NCI-H2196 treated with DMSO at 0.1 percent for 48 hours (cell line): ENCODE data around the gene TGFA.

Experiments used
- DNase-seq: peaks from one replicate; lab custom pipeline; 2025; ENCODE audit not compliant: unreplicated experiment; lab: John Stamatoyannopoulos, UW

Gene TGFA

DNA sequence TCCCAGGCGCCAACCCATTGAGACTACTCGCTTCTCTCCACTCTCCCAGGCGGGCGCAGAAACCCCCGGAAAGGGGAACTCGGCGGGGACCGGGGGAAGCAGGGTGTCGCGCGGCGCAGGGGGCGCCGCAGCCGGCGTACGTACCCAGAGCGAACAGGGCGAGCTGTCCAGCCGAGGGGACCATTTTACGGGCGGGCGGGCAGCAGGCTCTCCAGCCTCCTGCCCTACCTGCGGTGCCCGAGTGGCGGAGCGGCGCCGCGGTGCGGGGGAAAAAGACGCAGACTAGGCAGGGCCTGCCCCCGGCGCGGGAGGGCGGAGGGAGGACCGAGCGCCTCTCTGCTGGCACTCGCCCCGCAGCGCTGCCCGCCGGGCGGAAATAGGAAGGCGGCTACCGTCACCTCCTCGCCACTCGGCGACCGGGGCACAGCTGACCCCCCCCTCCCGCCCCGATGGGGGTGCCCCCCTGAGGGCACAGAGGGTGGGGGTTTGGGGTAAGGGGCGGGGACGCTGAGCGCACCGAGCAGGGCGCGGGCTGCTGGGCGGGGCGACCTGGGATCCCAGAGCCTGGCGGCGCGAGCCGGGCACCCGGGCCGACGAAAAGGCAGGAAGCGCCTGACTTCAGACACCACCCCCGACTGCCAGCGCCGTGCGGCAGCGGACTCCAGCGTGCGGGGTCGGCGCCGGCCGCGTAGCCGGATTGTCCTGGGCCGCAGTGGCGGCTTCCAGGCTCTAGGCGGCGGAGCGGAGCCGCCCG, at the start of gene TGFA:
TGFA (minus strand) TSS at position 243 of the 754 bp plus-strand sequence; CDS start at position 184, 59 bp downstream.
- peak; percentile 5 for DNase-seq

- DNase-seq, result no peak
Measured at GRCh38 chr2:70603066-70603465, 49.4 kb upstream of the TGFA start.

DNA sequence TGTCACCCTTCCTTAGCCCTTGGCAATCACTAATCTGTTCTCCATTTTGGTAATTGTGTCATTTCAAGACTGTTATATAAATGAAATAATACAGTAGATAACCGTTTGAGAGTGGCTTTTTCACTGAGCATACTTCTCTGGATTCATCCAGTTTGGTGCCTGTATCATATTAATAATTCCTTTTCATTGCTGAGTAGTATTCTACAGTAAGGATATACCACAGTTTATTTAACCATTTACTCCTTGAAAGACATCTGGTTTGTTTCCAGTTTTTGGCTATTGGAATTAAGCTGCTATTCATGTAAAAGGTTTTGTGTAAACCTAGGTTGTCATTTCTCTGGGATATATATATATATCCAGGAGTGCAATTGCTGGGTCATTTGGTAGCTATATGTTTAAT, 44.6 kb upstream of the TGFA start:
- no peak for DNase-seq

DNA sequence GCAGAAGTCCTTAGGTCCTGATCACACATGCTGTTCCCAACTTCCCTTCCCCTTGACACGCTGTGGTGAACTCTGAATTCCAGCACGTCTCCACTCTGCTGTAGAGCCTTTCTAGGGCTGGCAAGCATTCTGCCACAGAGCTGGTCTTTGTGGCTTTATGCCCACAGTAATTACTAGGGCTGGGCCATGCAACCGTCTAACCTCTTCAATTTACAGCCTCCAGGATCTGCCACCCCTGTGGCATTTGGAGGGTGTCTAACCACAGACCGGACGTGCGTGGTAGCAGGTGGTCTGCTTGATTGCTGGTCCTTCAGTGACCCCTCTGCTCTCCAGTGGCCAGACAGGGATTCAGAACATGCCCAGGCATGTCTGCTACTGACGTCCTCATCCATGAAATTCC, 43.1 kb upstream of the TGFA start:
- DNase-seq, result no peak

DNA sequence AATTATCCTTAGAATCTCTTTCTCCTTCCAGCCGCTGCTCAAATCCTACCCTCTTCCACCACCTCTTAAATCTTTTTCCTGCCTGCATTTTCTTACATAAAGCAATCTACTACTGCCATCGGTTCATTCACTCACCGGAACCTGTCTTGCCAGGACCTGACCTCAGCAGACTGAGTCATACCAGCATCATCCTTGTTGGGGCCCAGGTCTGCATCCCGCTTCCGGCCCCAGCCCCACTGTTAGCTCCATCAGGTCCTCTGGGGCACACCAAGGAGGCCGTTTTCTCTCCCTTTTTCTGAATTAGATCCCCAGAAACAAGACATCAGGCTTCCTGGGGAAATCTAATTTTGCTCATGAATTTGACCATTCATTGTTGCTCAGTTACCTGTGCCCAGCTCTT, 42.7 kb upstream of the TGFA start:
- no peak for DNase-seq

GRCh38 chr2:70583091-70583490, 29.5 kb upstream of the TGFA start:
- DNase-seq, result no peak

- DNase-seq, result no peak
Measured at GRCh38 chr2:70580352-70580751, 26.7 kb upstream of the TGFA start.

- no peak for DNase-seq
Measured at GRCh38 chr2:70574618-70575017, 21.0 kb upstream of the TGFA start.

DNA sequence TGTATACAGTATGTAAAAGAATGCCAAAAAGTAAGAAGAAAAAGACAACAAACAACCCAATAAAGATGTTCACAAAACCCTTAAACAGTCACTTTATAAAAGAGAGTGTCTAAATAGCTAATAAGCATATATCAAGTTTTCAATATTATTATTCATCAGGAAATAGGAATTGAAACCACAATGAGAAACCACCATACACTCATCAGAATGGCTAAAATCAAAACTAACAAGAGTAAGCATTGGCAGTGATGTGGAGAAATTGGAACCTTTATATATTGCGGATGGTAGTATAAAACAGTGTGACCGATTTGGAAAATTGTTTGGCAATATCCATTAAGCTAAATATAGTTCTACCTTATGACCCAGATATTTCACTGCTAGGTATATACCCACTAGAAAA, 20.5 kb upstream of the TGFA start:
- DNase-seq, result no peak

DNA sequence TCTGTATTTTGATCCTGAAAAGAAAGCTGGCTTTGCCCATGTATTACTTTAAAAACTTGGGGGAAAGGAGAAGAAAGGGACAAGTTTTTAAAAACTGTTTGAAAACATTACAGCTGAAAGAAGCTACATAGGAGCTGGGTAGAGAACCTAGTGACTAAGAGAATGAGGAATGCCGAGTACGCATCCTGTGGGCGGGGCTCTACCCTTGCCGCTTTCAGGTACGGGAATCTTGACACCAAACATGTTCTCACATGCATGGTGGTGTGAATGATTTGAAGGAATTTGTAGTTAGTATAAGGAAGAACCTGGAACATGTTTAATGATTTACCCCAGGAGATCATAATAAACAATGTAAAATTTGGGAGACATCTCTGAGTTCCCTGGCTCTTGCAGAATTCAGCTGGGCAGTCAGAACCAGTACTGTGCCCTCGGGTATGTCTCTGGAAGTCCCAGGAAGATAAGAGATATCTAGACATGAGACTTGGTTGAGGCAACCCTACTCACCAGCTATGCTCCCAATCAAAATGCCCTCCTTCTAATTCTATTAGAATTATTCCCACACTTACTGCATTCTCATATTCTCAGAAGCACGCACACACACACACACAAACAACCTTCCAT, 16.5 kb upstream of the TGFA start:
- DNase-seq, result no peak

DNA sequence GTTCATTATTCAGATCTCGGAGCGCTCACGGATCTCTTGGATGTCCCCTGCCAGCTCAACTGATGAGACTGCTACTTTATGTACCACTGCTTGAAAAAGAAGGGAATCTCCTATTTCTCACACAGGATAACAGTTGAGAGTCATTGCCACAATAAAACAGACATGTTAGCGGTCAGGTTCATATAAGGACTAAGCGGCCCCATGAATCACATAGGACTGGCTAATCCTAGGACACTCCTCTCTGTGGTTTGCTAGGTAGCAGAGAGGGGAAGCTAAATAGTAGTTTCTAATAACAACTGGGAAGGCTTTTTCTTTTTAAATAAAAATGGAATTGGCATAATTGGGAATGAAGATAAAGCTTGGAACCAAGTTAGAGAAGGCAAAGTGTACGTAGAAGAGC, 15.9 kb upstream of the TGFA start:
- DNase-seq, result no peak

DNA sequence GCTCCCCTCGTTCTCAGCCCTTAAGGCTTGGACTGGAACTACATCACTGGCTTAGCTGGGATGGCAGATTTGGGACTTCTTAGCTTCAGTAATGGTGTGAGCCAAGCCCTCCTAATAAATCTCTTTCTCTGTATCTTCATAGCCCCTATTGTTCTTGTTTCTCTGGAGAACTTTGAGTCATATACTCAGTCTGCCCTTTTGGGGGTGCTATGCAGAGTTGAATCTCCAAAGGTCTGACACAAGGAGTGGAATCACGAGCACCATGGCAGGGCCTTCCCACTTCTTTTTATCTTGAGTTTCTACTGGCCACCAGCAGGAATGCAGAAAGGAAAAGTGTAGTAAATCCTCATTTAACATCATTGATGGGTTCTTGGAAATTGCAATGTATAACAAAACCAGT, 13.3 kb upstream of the TGFA start:
- DNase-seq, result no peak

- no peak for DNase-seq
Measured at GRCh38 chr2:70566464-70566863, 12.8 kb upstream of the TGFA start.

- DNase-seq, result no peak
Measured at GRCh38 chr2:70565039-70565731, 11.6 kb upstream of the TGFA start.

GRCh38 chr2:70561893-70562292, 8.3 kb upstream of the TGFA start:
- DNase-seq, result no peak

- no peak for DNase-seq
Measured at GRCh38 chr2:70560442-70560841, 6.8 kb upstream of the TGFA start.

GRCh38 chr2:70560040-70560439, 6.4 kb upstream of the TGFA start:
- DNase-seq, result no peak

DNA sequence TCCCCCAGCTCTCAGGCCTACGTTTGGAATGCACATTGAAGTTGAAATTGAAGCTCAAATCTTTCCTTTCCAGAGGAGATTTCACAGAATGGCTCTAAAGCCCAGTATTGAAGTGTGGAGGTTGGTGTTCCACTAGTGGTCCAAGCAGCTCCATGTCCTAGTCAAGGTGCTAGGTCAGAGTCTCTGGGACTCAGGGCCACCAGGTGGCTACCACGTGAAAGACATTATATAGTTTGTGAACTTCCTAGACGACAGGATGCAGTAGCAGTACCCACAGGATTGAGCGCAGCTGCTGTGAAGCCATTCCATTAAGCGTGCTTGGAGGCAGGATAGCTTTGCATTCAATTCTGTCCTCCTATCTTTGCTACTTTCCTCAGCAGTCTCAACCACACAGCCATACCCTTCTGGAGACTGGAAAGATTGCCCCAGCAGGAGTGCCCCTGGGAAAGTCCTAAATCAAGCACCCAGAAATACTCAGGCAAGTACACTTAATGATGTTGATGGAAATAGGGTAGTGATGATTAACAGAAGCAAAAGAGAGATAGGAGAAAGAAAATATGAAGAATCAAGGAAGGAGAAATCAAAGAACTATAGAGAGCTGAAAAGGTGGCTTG, 4.7 kb upstream of the TGFA start:
- DNase-seq, result no peak

- DNase-seq, result peak; percentile 2
Measured at GRCh38 chr2:70557171-70557838, 3.7 kb upstream of the TGFA start.

- DNase-seq, result no peak
Measured at GRCh38 chr2:70556608-70557007, 3.0 kb upstream of the TGFA start.

GRCh38 chr2:70554338-70554892, 789 bp upstream of the TGFA start:
- no peak for DNase-seq
